ENCODE results near the gene MYO16.

GRCh38 chr13:108742701-108743451 is 113.5 kb downstream of the MYO16 start:
- TF ChIP-seq CTCF (conservative IDR thresholded peaks at IDR 0.05; ENCODE audit: low read depth, low read length) (no peak), EZH2 (IDR thresholded peaks at IDR 0.05; ENCODE audit: borderline replicate concordance, low read depth, low read length, poor library complexity, severe bottlenecking) (no peak)
